HepG2 (cell line): Measurements from ENCODE around the gene PRAMEF17. TPM values are rescaled to one million over a fixed set of nuclear protein-coding genes. Genes with fewer than 3 reads are reported as not detected.
"Not testable (repeated sequence)": the region's sequence is repeated elsewhere in the genome, so short reads cannot be mapped to it uniquely, and the experiment has no call there.

ENCODE experiments used
- ATAC-seq: fragments of 200-7000 bp; cut with Tn5 transposase; 3 replicates; pipeline ENCODE4 v1.9.1; 2020; ENCODE audit warnings: mild to moderate bottlenecking, moderate library complexity
- BruUV-seq: library from RNA; stranded (reverse); fragments of 400-500 nt; replicated peaks from 2 replicates; lab custom pipeline; 2021; lab: Mats Ljungman, UMichigan
- CTCF ChIA-PET: fragments of 300-600 bp; formaldehyde crosslinking; extraction: SDS; loops from one replicate; lab custom pipeline; 2021; ENCODE audit warnings: low total read pairs, inconsistent platforms, low intra/inter-chr PET ratio; lab: Yijun Ruan, JAX
- POLR2A ChIA-PET: fragments of 350-600 bp; sonication (Branson Sonifier 250); formaldehyde crosslinking; loops from one replicate; lab custom pipeline; 2020; ENCODE audit warnings: antibody characterized with exemption, inconsistent platforms; lab: Yijun Ruan, JAX
- DNase-seq: peaks from one replicate; pipeline ENCODE4 v3.0.0-alpha.2; 2015; ENCODE audit warnings: low spot score
- FAIRE-seq: peaks from 3 replicates; lab custom pipeline; 2011; peaks lifted over from hg19 to GRCh38; lab: Jason Lieb, UNC
- H2AFZ ChIP-seq: one replicate; pipeline ENCODE4 v1.6.1; 2011; ENCODE audit warnings: low read length, inconsistent platforms
- H3K27ac ChIP-seq: fragments of 300-600 bp; 3 replicates; pipeline ENCODE4 v1.8.0; 2011; ENCODE audit warnings: mixed run types, mild to moderate bottlenecking, mixed read lengths, low read length, inconsistent platforms; ENCODE audit not compliant: insufficient read depth; ENCODE audit errors: extremely low read length
- H3K27me3 ChIP-seq, 2 experiments: fragments of 200-600 bp in 1 of 2; 2 replicates in 1 of 2; 3 replicates in 1 of 2; pipeline versions ENCODE4 v1.6.0 to v1.8.0; 2011; ENCODE audit warnings: low read length in 2 of 2, mild to moderate bottlenecking in 2 of 2, moderate library complexity in 2 of 2, inconsistent platforms in 1 of 2; ENCODE audit not compliant: insufficient read depth in 2 of 2, control insufficient read depth in 1 of 2
- H3K36me3 ChIP-seq, 2 experiments: fragments of 200-600 bp in 1 of 2; replicated peaks in 1 of 2; 2 replicates in 1 of 2; 3 replicates in 1 of 2; pipeline versions ENCODE4 v1.5.1 to v1.8.0; 2011; ENCODE audit warnings: low read length in 2 of 2, inconsistent platforms in 1 of 2; ENCODE audit not compliant: insufficient read depth in 2 of 2, control insufficient read depth in 1 of 2
- H3K4me1 ChIP-seq: 2 replicates; pipeline ENCODE4 v1.5.1; 2012; ENCODE audit warnings: low read length, inconsistent platforms; ENCODE audit not compliant: insufficient read depth
- H3K4me2 ChIP-seq: 2 replicates; pipeline ENCODE4 v1.6.0; 2011; ENCODE audit warnings: low read depth, low read length, inconsistent platforms
- H3K4me3 ChIP-seq, 3 experiments: fragments of 200-600 bp in 1 of 3; sonication (generic), shearing (Covaris generic) in 1 of 3; replicated peaks in 1 of 3; 2 replicates each; pipeline ENCODE4 v1.5.1; 2011 to 2016; ENCODE audit warnings: low read length in 3 of 3, inconsistent platforms in 2 of 3, low read depth in 2 of 3, mild to moderate bottlenecking in 2 of 3, control low read depth in 1 of 3, mixed read lengths in 1 of 3; ENCODE audit not compliant: insufficient read depth in 1 of 3
- H3K79me2 ChIP-seq: one replicate; pipeline ENCODE4 v1.6.1; 2011; ENCODE audit warnings: low read length, inconsistent platforms; ENCODE audit not compliant: insufficient read depth
- H3K9ac ChIP-seq: 2 replicates; pipeline ENCODE4 v1.6.0; 2011; ENCODE audit warnings: mild to moderate bottlenecking, low read depth, low read length, inconsistent platforms; ENCODE audit not compliant: insufficient read depth
- H3K9me3 ChIP-seq: 2 replicates; pipeline ENCODE4 v1.5.1; 2012; ENCODE audit warnings: mild to moderate bottlenecking, low read length
- H4K20me1 ChIP-seq: 2 replicates; pipeline ENCODE4 v1.6.0; 2011; ENCODE audit warnings: inconsistent platforms, mild to moderate bottlenecking, low read length, moderate library complexity; ENCODE audit not compliant: insufficient read depth
- WGBS: methylation state at CpG from one replicate; pipeline ENCODE4 v1.1.6; 2017; ENCODE audit warnings: low lambda C conversion rate; 5-methylcytosine and 5-hydroxymethylcytosine counted together
- in situ Hi-C: cut with HindIII; loops from 2 replicates; pipeline ENCODE4 v1.10.0; 2017; ENCODE audit warnings: low pct_unique_long_range_greater_than_20kb; ENCODE audit not compliant: extremely low pct_ligation_motif_present
- intact Hi-C: fragments of 100-400 bp; cut with micrococcal nuclease; formaldehyde crosslinking; loops from one replicate; pipeline ENCODE4 v1.10.0; 2022; ENCODE audit not compliant: unreplicated experiment
- polyA plus RNA-seq, 8 experiments: library from polyadenylated mRNA; depleted of rRNA in 3 of 8; stranded (reverse) in 7 of 8; unstranded in 1 of 8; fragments of >200 nt; fragmentation: Illumina TruSeq in 4 of 8; extraction: Trizol in 4 of 8; gene quantifications; 2 replicates each; pipeline versions ENCODE4 v1.2.1 to v1.2.3, GENCODE V29; 2011 to 2016; ENCODE audit warnings: low read depth in 4 of 8, missing spikeins in 1 of 8, mixed read lengths in 1 of 8; ENCODE audit not compliant: insufficient read depth in 1 of 8
- total RNA-seq, 5 experiments: library from RNA; depleted of rRNA; stranded (reverse); fragments of >200 nt; fragmentation: Illumina TruSeq; extraction: Trizol; gene quantifications; 2 replicates each; pipeline ENCODE4 v1.2.3, GENCODE V29; 2016; ENCODE audit warnings: low read depth in 1 of 5

The PRAMEF17 gene
- total and polyA plus RNA-seq, 2 of the 13 experiments (the other 11 are each of a cell fraction or from before 2014, with no cell fraction given) = not detected

GRCh38 chr1:13439104-13439783, 49.8 kb downstream of the PRAMEF17 start:
- in situ Hi-C loops, DNase-seq, H3K36me3 ChIP-seq, intact Hi-C loops, POLR2A ChIA-PET, ATAC-seq, CTCF ChIA-PET, H4K20me1 ChIP-seq, H3K79me2 ChIP-seq, H3K27ac ChIP-seq, H3K27me3 ChIP-seq, BruUV-seq, H2AFZ ChIP-seq, FAIRE-seq, H3K4me1 ChIP-seq, H3K4me3 ChIP-seq, H3K4me2 ChIP-seq, H3K9ac ChIP-seq, H3K9me3 ChIP-seq: not testable (repeated sequence)
- WGBS = 76% methylated on average over 6 of the region's 49 CpGs

Other genes with a start within 250 kb of the PRAMEF17 start
- not detected in 2 replicates for gene PRAMEF26, start 233.6 kb upstream of the PRAMEF17 start, total RNA-seq (2016; rRNA removed; fragmentation: Illumina TruSeq; extraction: Trizol)
- gene PRAMEF26, start 233.6 kb upstream of the PRAMEF17 start, polyA plus RNA-seq (2011; rRNA removed) = not detected in 2 replicates
- not detected in 2 replicates for gene HNRNPCL4, start 224.0 kb upstream of the PRAMEF17 start, total RNA-seq (2016; rRNA removed; fragmentation: Illumina TruSeq; extraction: Trizol)
- gene HNRNPCL4, start 224.0 kb upstream of the PRAMEF17 start, polyA plus RNA-seq (2011; rRNA removed) = not detected in 2 replicates
- gene PRAMEF9, start 217.8 kb upstream of the PRAMEF17 start, total RNA-seq (2016; rRNA removed; fragmentation: Illumina TruSeq; extraction: Trizol) = not detected in 2 replicates
- gene PRAMEF9, start 217.8 kb upstream of the PRAMEF17 start, polyA plus RNA-seq (2011; rRNA removed) = not detected in 2 replicates
- not detected in 2 replicates for gene PRAMEF13, start 188.2 kb upstream of the PRAMEF17 start, total RNA-seq (2016; rRNA removed; fragmentation: Illumina TruSeq; extraction: Trizol)
- not detected in 2 replicates for gene PRAMEF13, start 188.2 kb upstream of the PRAMEF17 start, polyA plus RNA-seq (2011; rRNA removed)
- gene PRAMEF18, start 163.5 kb upstream of the PRAMEF17 start, total RNA-seq (2016; rRNA removed; fragmentation: Illumina TruSeq; extraction: Trizol) = not detected in 2 replicates
- not detected in 2 replicates for gene PRAMEF18, start 163.5 kb upstream of the PRAMEF17 start, polyA plus RNA-seq (2011; rRNA removed)
- gene PRAMEF5, start 135.4 kb upstream of the PRAMEF17 start, total RNA-seq (2016; rRNA removed; fragmentation: Illumina TruSeq; extraction: Trizol) = not detected in 2 replicates
- gene PRAMEF5, start 135.4 kb upstream of the PRAMEF17 start, polyA plus RNA-seq (2011; rRNA removed) = not detected in 2 replicates
- gene PRAMEF8, start 104.5 kb upstream of the PRAMEF17 start, total RNA-seq (2016; rRNA removed; fragmentation: Illumina TruSeq; extraction: Trizol) = not detected in 2 replicates
- not detected in 2 replicates for gene PRAMEF8, start 104.5 kb upstream of the PRAMEF17 start, polyA plus RNA-seq (2011; rRNA removed)
- gene PRAMEF33, start 86.1 kb upstream of the PRAMEF17 start, total RNA-seq (2016; rRNA removed; fragmentation: Illumina TruSeq; extraction: Trizol) = not detected in 2 replicates
- not detected in 2 replicates for gene PRAMEF33, start 86.1 kb upstream of the PRAMEF17 start, polyA plus RNA-seq (2011; rRNA removed)
- gene PRAMEF15, start 74.1 kb upstream of the PRAMEF17 start, total RNA-seq (2016; rRNA removed; fragmentation: Illumina TruSeq; extraction: Trizol) = not detected in 2 replicates
- gene PRAMEF15, start 74.1 kb upstream of the PRAMEF17 start, polyA plus RNA-seq (2011; rRNA removed) = not detected in 2 replicates
- gene PRAMEF14, start 42.5 kb upstream of the PRAMEF17 start, total RNA-seq (2016; rRNA removed; fragmentation: Illumina TruSeq; extraction: Trizol) = not detected in 2 replicates
- not detected in 2 replicates for gene PRAMEF14, start 42.5 kb upstream of the PRAMEF17 start, polyA plus RNA-seq (2011; rRNA removed)
- gene PRAMEF19, start 17.7 kb upstream of the PRAMEF17 start, total RNA-seq (2016; rRNA removed; fragmentation: Illumina TruSeq; extraction: Trizol) = not detected in 2 replicates
- not detected in 2 replicates for gene PRAMEF19, start 17.7 kb upstream of the PRAMEF17 start, polyA plus RNA-seq (2011; rRNA removed)
- gene PRAMEF20, start 20.8 kb downstream of the PRAMEF17 start, total RNA-seq (2016; rRNA removed; fragmentation: Illumina TruSeq; extraction: Trizol) = not detected in 2 replicates
- not detected in 2 replicates for gene PRAMEF20, start 20.8 kb downstream of the PRAMEF17 start, polyA plus RNA-seq (2011; rRNA removed)
- gene LRRC38, start 124.4 kb downstream of the PRAMEF17 start, total RNA-seq (2016; rRNA removed; fragmentation: Illumina TruSeq; extraction: Trizol) = not detected in 2 replicates
- gene LRRC38, start 124.4 kb downstream of the PRAMEF17 start, polyA plus RNA-seq (2011; rRNA removed) = not detected in 2 replicates
- gene PDPN, start 194.2 kb downstream of the PRAMEF17 start, total RNA-seq (2016; rRNA removed; fragmentation: Illumina TruSeq; extraction: Trizol) = not detected in 2 replicates
- gene PDPN, start 194.2 kb downstream of the PRAMEF17 start, polyA plus RNA-seq (2011; rRNA removed) = not detected in 2 replicates